ENCODE data around the gene HSBP1L1.

Gene HSBP1L1

DNA sequence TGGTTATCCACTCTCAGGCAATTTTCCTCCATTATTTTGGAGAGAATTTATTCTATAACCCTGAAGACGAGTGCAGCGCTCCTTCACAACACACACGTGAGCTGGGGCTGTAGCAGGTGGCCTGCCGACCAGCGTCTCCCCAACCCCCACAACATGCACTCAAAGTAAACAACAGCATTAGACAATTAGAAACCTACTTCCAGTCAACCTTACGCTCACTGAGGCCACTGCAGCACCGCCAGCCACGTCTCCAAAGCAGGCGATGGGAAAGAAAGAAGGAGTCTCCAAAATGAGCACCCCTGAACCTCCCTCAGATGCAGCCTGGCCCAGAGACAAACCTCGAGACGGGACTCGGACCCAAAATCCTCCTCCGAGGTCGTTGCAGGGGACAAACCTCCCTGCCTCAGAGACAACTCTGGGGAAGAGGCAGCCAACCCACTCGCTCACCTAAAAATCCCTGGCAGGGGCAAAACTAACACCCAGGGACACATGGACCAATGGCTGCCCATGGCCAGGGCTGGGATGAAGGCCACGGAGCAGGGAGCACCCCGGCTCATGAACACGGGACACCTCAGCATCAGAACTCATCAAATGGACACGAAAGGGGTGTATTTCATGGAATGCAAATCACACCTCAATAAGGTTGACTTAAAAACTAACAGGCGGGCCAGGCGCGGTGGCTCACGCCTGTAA, 15.6 kb upstream of the HSBP1L1 start:
- Histone ChIP-seq H3K36me3 (ENCODE audit: control insufficient read depth, insufficient read depth, low read length) (no peaks in the 10 kb centered on the region; the same call in none of the 2 replicates), H3K4me3 (replicated peaks; ENCODE audit: low read depth, low read length) (no peak overlapping the region), H3K27me3 (replicated peaks; ENCODE audit: control insufficient read depth, insufficient read depth, low read length) (no peaks in the 10 kb centered on the region)
- TF ChIP-seq, protein P1, sequence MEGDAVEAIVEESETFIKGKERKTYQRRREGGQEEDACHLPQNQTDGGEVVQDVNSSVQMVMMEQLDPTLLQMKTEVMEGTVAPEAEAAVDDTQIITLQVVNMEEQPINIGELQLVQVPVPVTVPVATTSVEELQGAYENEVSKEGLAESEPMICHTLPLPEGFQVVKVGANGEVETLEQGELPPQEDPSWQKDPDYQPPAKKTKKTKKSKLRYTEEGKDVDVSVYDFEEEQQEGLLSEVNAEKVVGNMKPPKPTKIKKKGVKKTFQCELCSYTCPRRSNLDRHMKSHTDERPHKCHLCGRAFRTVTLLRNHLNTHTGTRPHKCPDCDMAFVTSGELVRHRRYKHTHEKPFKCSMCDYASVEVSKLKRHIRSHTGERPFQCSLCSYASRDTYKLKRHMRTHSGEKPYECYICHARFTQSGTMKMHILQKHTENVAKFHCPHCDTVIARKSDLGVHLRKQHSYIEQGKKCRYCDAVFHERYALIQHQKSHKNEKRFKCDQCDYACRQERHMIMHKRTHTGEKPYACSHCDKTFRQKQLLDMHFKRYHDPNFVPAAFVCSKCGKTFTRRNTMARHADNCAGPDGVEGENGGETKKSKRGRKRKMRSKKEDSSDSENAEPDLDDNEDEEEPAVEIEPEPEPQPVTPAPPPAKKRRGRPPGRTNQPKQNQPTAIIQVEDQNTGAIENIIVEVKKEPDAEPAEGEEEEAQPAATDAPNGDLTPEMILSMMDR (IDR thresholded peaks at IDR 0.05; ENCODE audit: insufficient read depth, low read length, poor library complexity, severe bottlenecking): no peak
- DNase-seq (ENCODE audit: extremely low read depth, insufficient read length): no peak

DNA sequence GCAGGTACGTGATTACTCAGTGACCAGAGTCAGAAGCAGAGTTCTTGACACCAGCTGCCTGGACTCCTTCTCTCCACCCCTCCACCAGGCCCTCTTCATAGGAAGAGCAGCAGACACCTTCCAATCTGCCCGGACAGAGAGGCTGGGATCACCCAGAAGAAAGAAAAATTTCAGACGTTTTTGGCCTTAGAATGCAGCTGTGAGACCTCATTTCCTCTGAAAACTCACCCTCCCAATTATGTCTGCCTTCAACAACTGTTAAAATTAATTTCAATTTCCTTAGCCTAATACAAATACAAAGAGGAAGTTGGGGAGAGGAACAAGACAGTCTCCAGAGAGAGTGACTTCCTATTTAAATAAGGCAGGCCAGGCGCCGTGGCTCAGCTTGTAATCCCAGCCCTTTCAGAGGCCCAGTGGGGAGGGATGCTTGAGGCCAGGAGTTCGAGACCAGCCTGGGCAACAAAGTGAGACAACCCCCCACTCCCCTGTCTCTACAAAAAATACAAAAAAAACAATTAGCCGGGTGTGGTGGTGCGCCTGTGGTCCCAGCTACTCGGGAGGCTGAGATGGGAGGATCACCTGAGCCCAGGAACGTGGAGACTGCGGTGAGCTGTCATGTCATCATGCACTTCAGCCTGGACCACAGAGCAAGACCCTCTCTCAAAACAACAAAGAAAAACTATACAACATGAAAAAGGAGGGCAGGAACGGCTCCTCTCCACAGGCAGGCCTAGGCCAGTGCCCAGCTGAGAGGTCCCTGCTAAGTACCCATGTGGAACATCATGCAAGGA, 14.6 kb upstream of the HSBP1L1 start:
- peak overlapping the region; percentile 87 for H3K4me3 ChIP-seq (replicated peaks; ENCODE audit: low read depth, low read length)
- TF ChIP-seq, protein P1 (IDR thresholded peaks at IDR 0.05; ENCODE audit: insufficient read depth, low read length, poor library complexity, severe bottlenecking): no peak
- peak; percentile 44 for DNase-seq (ENCODE audit: extremely low read depth, insufficient read length)
- H3K27me3 ChIP-seq (replicated peaks; ENCODE audit: control insufficient read depth, insufficient read depth, low read length): no peaks in the 10 kb centered on the region
- H3K36me3 ChIP-seq (ENCODE audit: control insufficient read depth, insufficient read depth, low read length): no peaks in the 10 kb centered on the region; the same call in none of the 2 replicates

GRCh38 chr18:79950515-79951341, 13.7 kb upstream of the HSBP1L1 start:
- no peaks in the 10 kb centered on the region; the same call in none of the 2 replicates for H3K36me3 ChIP-seq (ENCODE audit: control insufficient read depth, insufficient read depth, low read length)
- DNase-seq (ENCODE audit: extremely low read depth, insufficient read length): peak; percentile 55
- peak overlapping the region; percentile 87 for H3K4me3 ChIP-seq (replicated peaks; ENCODE audit: low read depth, low read length)
- no peaks in the 10 kb centered on the region for H3K27me3 ChIP-seq (replicated peaks; ENCODE audit: control insufficient read depth, insufficient read depth, low read length)
- TF ChIP-seq, protein P1 (IDR thresholded peaks at IDR 0.05; ENCODE audit: insufficient read depth, low read length, poor library complexity, severe bottlenecking): no peak

DNA sequence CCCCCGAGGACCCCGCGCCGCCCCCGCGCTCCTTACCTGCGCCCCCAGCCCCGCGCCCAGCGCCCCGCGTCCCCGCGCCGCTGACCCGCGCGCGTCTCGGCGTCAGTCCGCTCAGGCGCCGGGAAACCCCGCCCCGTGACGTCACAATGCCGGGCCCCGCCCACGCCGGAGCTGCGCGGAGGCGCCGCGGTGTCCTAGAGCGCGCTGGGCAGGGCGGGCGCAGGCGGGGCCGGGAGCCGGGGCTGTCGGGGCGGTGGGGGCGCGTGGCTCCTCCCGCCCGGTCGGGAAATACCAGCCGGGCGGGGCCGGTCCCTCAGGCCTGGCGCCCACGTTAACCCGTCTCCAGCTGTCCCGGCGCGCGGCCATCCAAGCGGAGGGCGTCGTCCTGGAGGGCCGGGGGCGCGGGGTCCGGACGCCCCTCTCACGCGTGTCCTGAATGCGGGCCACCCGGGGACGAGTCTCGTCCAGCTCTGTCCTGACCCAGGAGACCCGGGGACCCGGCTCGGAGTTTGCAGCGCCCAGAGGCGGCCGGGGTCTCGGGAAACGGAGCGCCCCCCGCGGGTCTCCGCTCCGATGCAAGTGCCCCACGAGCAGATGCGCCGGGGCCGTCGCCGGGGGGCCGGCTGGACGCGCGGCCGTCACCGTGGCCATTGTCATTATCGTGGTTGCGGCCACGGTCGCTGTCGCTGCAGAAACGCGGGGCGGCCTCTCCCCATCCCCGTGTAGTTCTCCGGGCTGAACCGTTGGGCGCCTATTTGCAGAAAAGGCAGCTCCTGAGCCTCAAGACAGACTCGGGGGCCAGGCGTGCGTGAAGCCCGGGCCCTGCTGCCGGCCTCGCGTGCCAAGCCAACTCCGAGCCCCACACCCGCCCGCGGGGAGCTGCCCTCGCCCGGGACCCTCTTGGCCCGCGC, 12.6 kb upstream of the HSBP1L1 start, which contains the start of gene SLC66A2:
SLC66A2 (minus strand) TSS at position 109 of the 911 bp plus-strand sequence. CDS start 727 bp downstream, outside the sequence.
- H3K36me3 ChIP-seq (ENCODE audit: control insufficient read depth, insufficient read depth, low read length): no peaks in the 10 kb centered on the region; the same call in none of the 2 replicates
- H3K4me3 ChIP-seq (replicated peaks; ENCODE audit: low read depth, low read length): peak within 1 kb of the TSS; percentile 87
- TF ChIP-seq, protein P1 (IDR thresholded peaks at IDR 0.05; ENCODE audit: insufficient read depth, low read length, poor library complexity, severe bottlenecking): no peak
- DNase-seq (ENCODE audit: extremely low read depth, insufficient read length): peak; percentile 91
- no peaks in the 10 kb centered on the region for H3K27me3 ChIP-seq (replicated peaks; ENCODE audit: control insufficient read depth, insufficient read depth, low read length)
